ENCODE data around the gene TNFRSF6B. TPM values are rescaled to one million over a fixed set of nuclear protein-coding genes. Genes with fewer than 3 reads are reported as not detected.

TNFRSF6B gene
- total RNA-seq, 4 donors from 2014 or later: 2.1 to 4.2 (median 2.7) TPM; not detected in 1

DNA sequence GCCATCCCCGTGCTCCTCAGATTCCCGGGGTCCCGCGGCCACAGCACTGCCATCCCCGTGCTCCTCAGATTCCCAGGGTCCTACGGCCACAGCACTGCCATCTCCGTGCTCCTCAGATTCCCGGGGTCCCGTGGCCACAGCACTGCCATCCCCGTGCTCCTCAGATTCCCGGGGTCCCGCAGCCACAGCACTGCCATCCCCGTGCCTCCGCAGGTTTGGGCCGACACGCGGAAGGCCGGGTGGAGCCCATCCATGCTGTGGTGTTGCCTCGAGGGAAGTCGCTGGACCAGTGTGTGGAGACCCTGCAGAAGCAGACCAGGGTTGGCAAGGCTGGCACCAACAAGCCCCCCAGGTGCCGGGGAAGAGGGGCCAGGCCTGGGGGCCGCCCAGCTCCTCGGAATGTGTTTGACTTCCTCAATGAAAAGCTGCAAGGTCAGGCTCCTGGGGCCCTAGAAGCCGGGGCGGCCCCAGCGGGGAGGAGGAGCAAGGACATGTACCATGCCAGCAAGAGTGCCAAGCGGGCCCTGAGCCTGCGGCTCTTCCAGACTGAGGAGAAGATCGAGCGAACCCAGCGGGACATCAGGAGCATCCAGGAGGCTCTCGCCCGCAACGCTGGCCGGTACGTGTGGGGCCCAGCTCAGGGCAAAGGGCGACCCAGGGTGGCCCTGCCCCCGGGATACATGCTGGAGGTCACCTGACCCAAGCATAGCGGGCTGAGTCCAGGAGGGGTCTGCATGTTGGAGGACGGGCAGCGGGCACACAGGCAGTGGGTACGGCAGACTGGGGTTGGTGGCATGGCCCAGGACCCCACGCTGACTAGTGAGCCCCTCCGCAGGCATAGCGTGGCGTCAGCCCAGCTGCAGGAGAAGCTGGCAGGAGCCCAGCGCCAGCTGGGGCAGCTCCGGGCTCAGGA is 38.8 kb downstream of the TNFRSF6B start:
- peaks cover 0 to 35% (median 0%) of the 10 kb centered on the region in 3 donors for H3K36me3 ChIP-seq
- no peaks in the 10 kb centered on the region for H3K9me3 ChIP-seq
- H3K27ac ChIP-seq: peak overlapping the region in 1 of 4 donors; percentile 88
- TF ChIP-seq POLR2A (IDR thresholded peaks at IDR 0.05): no peak
- no peak for TF ChIP-seq CTCF (IDR thresholded peaks at IDR 0.05)
- peak in 1 of 3 donors; percentile 48 for DNase-seq
- H3K4me3 ChIP-seq: no peak overlapping the region
- no peaks in the 10 kb centered on the region for H3K27me3 ChIP-seq
- peaks cover 0 to 39% (median 29%) of the 10 kb centered on the region in 4 donors for H3K4me1 ChIP-seq

DNA sequence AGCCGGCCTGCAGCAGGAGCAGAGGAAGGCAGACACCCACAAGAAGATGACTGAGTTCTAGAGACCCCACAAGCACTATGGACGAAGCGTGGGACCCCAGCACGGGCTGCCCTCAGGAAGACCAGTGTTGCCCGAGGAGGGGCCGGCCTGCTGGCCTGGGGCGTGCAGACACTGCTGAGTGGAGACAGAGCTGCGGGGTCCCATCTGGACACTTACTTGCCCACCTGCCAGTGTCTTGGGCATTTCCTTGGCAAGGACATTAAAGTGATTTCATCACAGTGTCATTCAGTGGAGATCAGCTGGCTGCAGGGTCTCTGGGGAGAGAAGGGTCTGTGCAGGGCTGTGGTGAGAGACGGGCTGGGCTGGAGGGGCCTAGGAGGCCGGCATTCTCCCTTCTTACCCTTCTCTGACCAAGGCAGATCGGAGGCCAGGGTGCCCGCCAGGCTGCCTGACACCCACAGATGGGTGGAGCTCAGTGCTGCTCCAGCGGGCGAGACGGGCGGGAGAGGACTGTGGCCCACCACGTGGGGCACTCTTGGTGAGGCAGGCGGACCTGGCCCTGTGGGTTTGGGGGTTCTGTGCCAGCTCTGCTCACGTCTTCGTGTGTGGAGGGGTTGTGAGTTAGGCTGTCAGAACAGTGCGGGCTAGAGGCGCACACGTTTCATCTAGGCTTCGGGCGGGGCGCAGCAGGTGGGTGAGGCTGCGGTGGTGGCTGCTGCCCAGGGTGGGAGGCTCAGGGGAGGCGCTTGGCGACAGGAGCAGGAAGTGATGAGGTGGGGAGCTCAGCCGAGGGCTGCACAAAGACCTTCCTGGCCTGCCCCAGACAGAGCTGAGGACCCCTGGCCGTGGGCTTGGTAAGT is 39.6 kb downstream of the TNFRSF6B start, which contains the start of gene LIME1:
Gene LIME1 (plus strand): TSS at position 806 of the 860 bp plus-strand sequence. CDS start 886 bp downstream, outside the sequence.
- peaks cover 0 to 45% (median 34%) of the 10 kb centered on the region in 4 donors for H3K4me1 ChIP-seq
- peak within 1 kb of the TSS; percentile 43 to 74 (median 58) for H3K4me3 ChIP-seq
- TF ChIP-seq POLR2A (IDR thresholded peaks at IDR 0.05) (no peak), CTCF (IDR thresholded peaks at IDR 0.05) (no peak)
- peaks cover 0 to 32% (median 0%) of the 10 kb centered on the region in 3 donors for H3K36me3 ChIP-seq
- H3K27ac ChIP-seq: peak within 1 kb of the TSS; percentile 62 to 88 (median 68)
- H3K9me3 ChIP-seq: no peaks in the 10 kb centered on the region
- DNase-seq: peak; percentile 77 to 89 (median 83)
- no peaks in the 10 kb centered on the region for H3K27me3 ChIP-seq

GRCh38 chr20:63736893-63737694 is 40.6 kb downstream of the TNFRSF6B start:
- H3K27ac ChIP-seq: peak overlapping the region; percentile 62 to 88 (median 68)
- H3K4me1 ChIP-seq: peaks cover 0 to 53% (median 35%) of the 10 kb centered on the region in 4 donors
- no peak for TF ChIP-seq POLR2A (IDR thresholded peaks at IDR 0.05)
- peak in 1 of 6 experiments; percentile 6 for TF ChIP-seq CTCF (IDR thresholded peaks at IDR 0.05)
- H3K9me3 ChIP-seq: no peaks in the 10 kb centered on the region
- no peaks in the 10 kb centered on the region for H3K27me3 ChIP-seq
- peaks cover 0 to 39% (median 0%) of the 10 kb centered on the region in 3 donors for H3K36me3 ChIP-seq
- DNase-seq: peak; percentile 61 to 73 (median 69)
- peak overlapping the region; percentile 43 to 74 (median 58) for H3K4me3 ChIP-seq

GRCh38 chr20:63737695-63737944 is 41.2 kb downstream of the TNFRSF6B start:
- TF ChIP-seq CTCF (IDR thresholded peaks at IDR 0.05) (no peak), POLR2A (IDR thresholded peaks at IDR 0.05) (no peak)
- H3K27ac ChIP-seq: peak overlapping the region; percentile 62 to 88 (median 68)
- no peaks in the 10 kb centered on the region for H3K9me3 ChIP-seq
- no peaks in the 10 kb centered on the region for H3K27me3 ChIP-seq
- no peak for DNase-seq
- H3K4me1 ChIP-seq: peaks cover 0 to 53% (median 35%) of the 10 kb centered on the region in 4 donors
- H3K4me3 ChIP-seq: peak overlapping the region; percentile 43 to 74 (median 58)
- H3K36me3 ChIP-seq: peaks cover 0 to 44% (median 0%) of the 10 kb centered on the region in 3 donors
